SK-N-SH (cell line): ENCODE data around the gene NTSR1. TPM values are rescaled to one million over a fixed set of nuclear protein-coding genes. Genes with fewer than 3 reads are reported as not detected.

Experiments used
- CTCF ChIA-PET: fragments of 300-600, 350-600 bp; formaldehyde crosslinking; extraction: SDS; loops from one replicate; lab custom pipeline; 2021; lab: Yijun Ruan, JAX
- POLR2A ChIA-PET: fragments of 350-600 bp; sonication (Branson Sonifier 250); formaldehyde crosslinking; extraction: SDS; loops from one replicate; lab custom pipeline; 2020; ENCODE audit warnings: antibody characterized with exemption, inconsistent platforms; lab: Yijun Ruan, JAX
- DNase-seq: peaks from one replicate; pipeline ENCODE4 v3.0.0; 2012
- H2AFZ ChIP-seq: fragments of 200-600 bp; sonication (generic); 2 replicates; pipeline ENCODE4 v1.8.1; 2016; ENCODE audit warnings: antibody characterized with exemption, mild to moderate bottlenecking, low read depth
- H3F3A ChIP-seq: fragments of 200-600 bp; sonication (generic); replicated peaks from 2 replicates; pipeline ENCODE3; 2016; ENCODE audit warnings: antibody characterized with exemption, mild to moderate bottlenecking; ENCODE audit not compliant: insufficient read depth
- H3K27ac ChIP-seq, 2 experiments: fragments of 200-500 bp in 1 of 2; fragments of 200-600 bp in 1 of 2; sonication (Bioruptor generic) in 1 of 2; sonication (generic), shearing (Covaris generic) in 1 of 2; 2 replicates each; pipeline versions ENCODE4 v1.5.1 to v1.6.1; 2014 to 2016; ENCODE audit warnings: low read depth in 2 of 2, inconsistent platforms in 1 of 2, low read length in 1 of 2, mild to moderate bottlenecking in 1 of 2, mixed read lengths in 1 of 2
- H3K27me3 ChIP-seq: fragments of 200-600 bp; sonication (generic), shearing (Covaris generic); 2 replicates; pipeline ENCODE4 v1.6.1; 2016; ENCODE audit warnings: mixed run types; ENCODE audit not compliant: insufficient read depth
- H3K36me3 ChIP-seq, 2 experiments: fragments of 200-500 bp in 1 of 2; fragments of 200-600 bp in 1 of 2; sonication (Bioruptor generic) in 1 of 2; sonication (generic) in 1 of 2; replicated peaks in 1 of 2; 2 replicates each; pipeline versions ENCODE3 to v1.5.1; 2014 to 2016; ENCODE audit warnings: low read length in 1 of 2, mild to moderate bottlenecking in 1 of 2; ENCODE audit not compliant: insufficient read depth in 2 of 2, control insufficient read depth in 1 of 2
- H3K4me1 ChIP-seq, 2 experiments: fragments of 200-500 bp in 1 of 2; fragments of 200-600 bp in 1 of 2; sonication (Bioruptor generic) in 1 of 2; sonication (generic), shearing (Covaris generic) in 1 of 2; 2 replicates each; pipeline versions ENCODE4 v1.5.1 to v1.6.1; 2014 to 2016; ENCODE audit warnings: low read depth in 1 of 2, low read length in 1 of 2, mixed run types in 1 of 2; ENCODE audit not compliant: insufficient read depth in 2 of 2, control insufficient read depth in 1 of 2
- H3K4me2 ChIP-seq: fragments of 200-600 bp; sonication (generic), shearing (Covaris generic); 2 replicates; pipeline ENCODE4 v1.6.1; 2017; ENCODE audit warnings: mixed run types
- H3K4me3 ChIP-seq, 2 experiments: fragments of 200-500 bp in 1 of 2; fragments of 200-600 bp in 1 of 2; sonication (Bioruptor generic) in 1 of 2; sonication (generic), shearing (Covaris generic) in 1 of 2; 2 replicates each; pipeline versions ENCODE4 v1.5.1 to v1.8.1; 2014 to 2016; ENCODE audit warnings: low read depth in 2 of 2, inconsistent platforms in 1 of 2, low read length in 1 of 2, mild to moderate bottlenecking in 1 of 2, mixed read lengths in 1 of 2, moderate library complexity in 1 of 2
- H3K79me2 ChIP-seq: fragments of 200-600 bp; sonication (generic); 2 replicates; pipeline ENCODE4 v1.8.1; 2017; ENCODE audit warnings: mild to moderate bottlenecking; ENCODE audit not compliant: insufficient read depth
- H3K9ac ChIP-seq: fragments of 200-600 bp; sonication (generic); 2 replicates; pipeline ENCODE4 v1.6.1; 2017; ENCODE audit warnings: mixed run types
- H3K9me2 ChIP-seq: fragments of 200-600 bp; sonication (generic); 2 replicates; pipeline ENCODE4 v1.6.1; 2017; ENCODE audit warnings: mixed run types
- H3K9me3 ChIP-seq: fragments of 200-600 bp; sonication (generic); 2 replicates; pipeline ENCODE4 v1.6.1; 2017; ENCODE audit warnings: mixed run types, mild to moderate bottlenecking, moderate library complexity
- H4K20me1 ChIP-seq: fragments of 200-600 bp; sonication (generic); 2 replicates; pipeline ENCODE4 v1.6.1; 2017; ENCODE audit warnings: mild to moderate bottlenecking, mixed run types; ENCODE audit not compliant: insufficient read depth
- CHD2 ChIP-seq: fragments of 150-350 bp; IDR thresholded peaks from 2 replicates; pipeline ENCODE4 v1.6.1; 2018; ENCODE audit warnings: low read length; ENCODE audit not compliant: partially characterized antibody
- CTCF ChIP-seq: fragments of 200-600 bp; sonication (generic); IDR thresholded peaks from 2 replicates; pipeline ENCODE4 v1.6.1; 2017; ENCODE audit warnings: antibody characterized with exemption, mild to moderate bottlenecking, moderate library complexity
- EZH2phosphoT487 ChIP-seq: fragments of 200-600 bp; sonication (generic); IDR thresholded peaks from 2 replicates; pipeline ENCODE4 v1.6.1; 2017; ENCODE audit warnings: low read depth, mixed run types, mild to moderate bottlenecking, antibody characterized with exemption, moderate library complexity, borderline replicate concordance
- FOXJ3 ChIP-seq: sonication (generic); formaldehyde crosslinking; IDR thresholded peaks from 2 replicates; pipeline ENCODE4 v1.5.1; 2020; ENCODE audit warnings: mild to moderate bottlenecking, missing genetic modification reagents
- FOXM1 ChIP-seq: IDR thresholded peaks from 2 replicates; pipeline ENCODE4 v1.4.0; 2012; ENCODE audit warnings: low read depth, mild to moderate bottlenecking
- JUND ChIP-seq: IDR thresholded peaks from 2 replicates; pipeline ENCODE4 v1.4.0; 2012
- MAX ChIP-seq: IDR thresholded peaks from 2 replicates; pipeline ENCODE4 v1.4.0; 2012; ENCODE audit warnings: low read depth
- MEF2A ChIP-seq: IDR thresholded peaks from 2 replicates; pipeline ENCODE4 v1.4.0; 2012; ENCODE audit warnings: low read depth, borderline replicate concordance
- NRF1 ChIP-seq: IDR thresholded peaks from 2 replicates; pipeline ENCODE4 v1.6.1; 2012; ENCODE audit warnings: low read depth, mild to moderate bottlenecking, low read length
- RCOR1 ChIP-seq: fragments of 150-350 bp; IDR thresholded peaks from 2 replicates; pipeline ENCODE4 v1.6.1; 2017; ENCODE audit warnings: antibody characterized with exemption, low read length
- RXRA ChIP-seq: IDR thresholded peaks from 2 replicates; pipeline ENCODE4 v1.4.0; 2012; ENCODE audit warnings: low read depth, mild to moderate bottlenecking, borderline replicate concordance
- SIN3A ChIP-seq: IDR thresholded peaks from 2 replicates; pipeline ENCODE4 v1.6.1; 2012; ENCODE audit warnings: low read depth, mild to moderate bottlenecking, low read length, moderate library complexity, borderline replicate concordance
- TAF1 ChIP-seq: IDR thresholded peaks from 2 replicates; pipeline ENCODE4 v1.6.1; 2012; ENCODE audit warnings: low read depth, mild to moderate bottlenecking, low read length, moderate library complexity, borderline replicate concordance
- TCF12 ChIP-seq: IDR thresholded peaks from 2 replicates; pipeline ENCODE4 v1.4.0; 2012
- TEAD4 ChIP-seq: IDR thresholded peaks from 2 replicates; pipeline ENCODE4 v1.4.0; 2012; ENCODE audit warnings: mild to moderate bottlenecking, borderline replicate concordance; ENCODE audit not compliant: insufficient read depth
- USF2 ChIP-seq: fragments of 150-350 bp; IDR thresholded peaks from 2 replicates; pipeline ENCODE4 v1.6.1; 2017; ENCODE audit warnings: antibody characterized with exemption, low read length, low read depth, borderline replicate concordance
- ZBTB33 ChIP-seq: IDR thresholded peaks from 2 replicates; pipeline ENCODE4 v1.4.0; 2012; ENCODE audit warnings: low read depth, borderline replicate concordance
- WGBS: methylation state at CpG from one replicate; pipeline ENCODE4 v1.1.6; 2017; ENCODE audit warnings: low lambda C conversion rate; 5-methylcytosine and 5-hydroxymethylcytosine counted together
- polyA plus RNA-seq, 3 experiments: library from polyadenylated mRNA; depleted of rRNA; stranded (reverse); fragments of >200 nt; gene quantifications; 2 replicates each; pipeline ENCODE4 v1.2.3, GENCODE V29; 2012

Gene NTSR1
- polyA plus RNA-seq, 1 of the 3 experiments (the other 2 are of a cell fraction) = 8.2 TPM

GRCh38 chr20:62689861-62690260 lies 18.8 kb upstream of the NTSR1 start:
- TF ChIP-seq TCF12 (no peak), MEF2A (no peak), MAX (no peak), ZBTB33 (no peak), SIN3A (no peak), RXRA (no peak), TAF1 (no peak), USF2 (no peak), CHD2 (no peak), FOXJ3 (CRISPR knock-in tag) (no peak), FOXM1 (no peak), CTCF (no peak), TEAD4 (no peak), EZH2phosphoT487 (no peak), JUND (no peak), RCOR1 (no peak), NRF1 (no peak)
- Histone ChIP-seq H3K27ac (no peak overlapping the region), H3F3A (no peaks in the 10 kb centered on the region), H3K4me2 (no peak overlapping the region), H4K20me1 (no peaks in the 10 kb centered on the region), H3K9me2 (no peaks in the 10 kb centered on the region), H3K4me3 (no peak overlapping the region), H3K9me3 (no peaks in the 10 kb centered on the region), H3K27me3 (no peaks in the 10 kb centered on the region), H3K4me1 (peaks cover 0 to 20% of the 10 kb centered on the region in 2 experiments; a peak in 2 of 4 replicates), H3K79me2 (no peaks in the 10 kb centered on the region), H3K9ac (no peak overlapping the region), H3K36me3 (no peaks in the 10 kb centered on the region), H2AFZ (no peak overlapping the region)
- no peak for DNase-seq
- CTCF ChIA-PET = interaction anchor here (1.0 to 3.3 kb wide), 2 partner anchors 14 to 102 kb away, joined by 3 to 20 read pairs; no protein-coding TSS in a partner anchor
- 76% methylated on average over 10 of the region's 17 CpGs for WGBS
- POLR2A ChIA-PET = no interaction called here
